Tibial nerve (tissue), 4 donors: ENCODE results near the gene FFAR1. TPM values are rescaled to one million over a fixed set of nuclear protein-coding genes. Genes with fewer than 3 reads are reported as not detected.

Source experiments
- DNase-seq, 2 donors: peaks; one replicate each; pipeline ENCODE4 v3.0.0-alpha.2; 2019; ENCODE audit warnings: low spot score in 2 of 2
- H3K27ac ChIP-seq, 4 donors: fragments of 200-600 bp; sonication (generic) in 3 of 4; one replicate each; pipeline ENCODE4 v1.5.1; 2017 to 2019; ENCODE audit warnings: mild to moderate bottlenecking in 1 of 4
- H3K27me3 ChIP-seq, 2 donors: fragments of 200-600 bp; sonication (generic) in 1 of 2; one replicate each; pipeline versions ENCODE4 v1.5.1 to v1.6.0; 2017 to 2019
- H3K36me3 ChIP-seq, 3 donors: fragments of 200-600 bp; sonication (generic); one replicate each; pipeline ENCODE4 v1.5.1; 2018 to 2019
- H3K4me1 ChIP-seq, 4 donors: fragments of 200-600 bp; sonication (generic) in 3 of 4; one replicate each; pipeline ENCODE4 v1.5.1; 2017 to 2019
- H3K4me3 ChIP-seq, 4 donors: fragments of 200-600 bp; sonication (generic) in 3 of 4; one replicate each; pipeline ENCODE4 v1.5.1; 2017 to 2019; ENCODE audit warnings: mild to moderate bottlenecking in 1 of 4, moderate library complexity in 1 of 4
- H3K9me3 ChIP-seq, 4 donors: fragments of 200-600 bp; sonication (generic) in 3 of 4; one replicate each; pipeline ENCODE4 v1.5.1; 2017 to 2019
- CTCF ChIP-seq, 5 experiments: fragments of 200-600 bp in 3 of 5; fragments of 450-650 bp in 2 of 5; sonication (generic) in 3 of 5; IDR thresholded peaks; one replicate each; pipeline ENCODE4 v1.5.1; 2016 to 2019; ENCODE audit warnings: antibody characterized with exemption in 5 of 5, mild to moderate bottlenecking in 3 of 5, moderate library complexity in 2 of 5
- EP300 ChIP-seq, 2 donors: sonication (generic); formaldehyde crosslinking; IDR thresholded peaks; one replicate each; pipeline ENCODE4 v1.6.1; 2017; ENCODE audit warnings: antibody characterized with exemption in 2 of 2, mild to moderate bottlenecking in 1 of 2
- POLR2A ChIP-seq, 2 donors: fragments of 450-650 bp; IDR thresholded peaks; one replicate each; pipeline ENCODE4 v1.6.1; 2017; ENCODE audit warnings: antibody characterized with exemption in 2 of 2, mild to moderate bottlenecking in 2 of 2, moderate library complexity in 2 of 2
- WGBS, 2 donors: methylation state at CpG; one replicate each; pipeline ENCODE4 v1.1.5; 2018; 5-methylcytosine and 5-hydroxymethylcytosine counted together
- total RNA-seq, 4 donors: library from RNA; depleted of rRNA; stranded (reverse); fragments of >200 nt; gene quantifications; one replicate each; pipeline ENCODE4 v1.1.0, GENCODE V29; 2016

Gene FFAR1
- total RNA-seq, 4 donors from 2014 or later, result 0.59 TPM; not detected in 3

GRCh38 chr19:35392742-35393715, 45.3 kb downstream of the FFAR1 start:
- DNase-seq, result no peak
- H3K27me3 ChIP-seq, result no peaks in the 10 kb centered on the region
- WGBS, 2 donors, result 69 to 79% methylated on average over 5 of the region's 5 CpGs
- no peak for TF ChIP-seq CTCF (IDR thresholded peaks at IDR 0.05)
- TF ChIP-seq POLR2A (IDR thresholded peaks at IDR 0.05), result no peak
- TF ChIP-seq EP300 (IDR thresholded peaks at IDR 0.05), result no peak
- no peaks in the 10 kb centered on the region for H3K4me1 ChIP-seq
- no peak overlapping the region for H3K4me3 ChIP-seq
- no peak overlapping the region for H3K27ac ChIP-seq
- no peaks in the 10 kb centered on the region for H3K9me3 ChIP-seq
- no peaks in the 10 kb centered on the region for H3K36me3 ChIP-seq

- no peak overlapping the region for H3K27ac ChIP-seq
- WGBS, 2 donors, result 39 to 47% methylated on average over 19 of the region's 19 CpGs
- no peak overlapping the region for H3K4me3 ChIP-seq
- no peaks in the 10 kb centered on the region for H3K36me3 ChIP-seq
- no peaks in the 10 kb centered on the region for H3K4me1 ChIP-seq
- no peak for TF ChIP-seq POLR2A (IDR thresholded peaks at IDR 0.05)
- TF ChIP-seq EP300 (IDR thresholded peaks at IDR 0.05), result no peak
- no peak for TF ChIP-seq CTCF (IDR thresholded peaks at IDR 0.05)
- no peak for DNase-seq
- H3K9me3 ChIP-seq, result no peaks in the 10 kb centered on the region
- no peaks in the 10 kb centered on the region for H3K27me3 ChIP-seq
These were observed 47.9 kb downstream of the FFAR1 start for GRCh38 chr19:35395382-35396199.

- TF ChIP-seq CTCF (IDR thresholded peaks at IDR 0.05) (no peak), POLR2A (IDR thresholded peaks at IDR 0.05) (no peak), EP300 (IDR thresholded peaks at IDR 0.05) (no peak)
- Histone ChIP-seq H3K27ac (no peak overlapping the region), H3K27me3 (no peaks in the 10 kb centered on the region), H3K4me1 (no peaks in the 10 kb centered on the region), H3K9me3 (no peaks in the 10 kb centered on the region), H3K4me3 (no peak overlapping the region), H3K36me3 (no peaks in the 10 kb centered on the region)
- no peak for DNase-seq
- 84 to 87% methylated on average over 14 of the region's 14 CpGs for WGBS, 2 donors
These were observed 48.7 kb downstream of the FFAR1 start for GRCh38 chr19:35396240-35396885.

GRCh38 chr19:35397064-35397463, 49.4 kb downstream of the FFAR1 start:
- Histone ChIP-seq H3K4me1 (no peaks in the 10 kb centered on the region), H3K27ac (no peak overlapping the region), H3K4me3 (no peak overlapping the region), H3K9me3 (no peaks in the 10 kb centered on the region), H3K36me3 (no peaks in the 10 kb centered on the region), H3K27me3 (no peaks in the 10 kb centered on the region)
- DNase-seq, result no peak
- TF ChIP-seq POLR2A (IDR thresholded peaks at IDR 0.05) (no peak), EP300 (IDR thresholded peaks at IDR 0.05) (no peak), CTCF (IDR thresholded peaks at IDR 0.05) (no peak)
- WGBS, 2 donors, result 86% methylated on average over 6 of the region's 6 CpGs

Other genes with a start within 250 kb of the FFAR1 start
- gene FXYD3, start 232.1 kb upstream of the FFAR1 start, total RNA-seq, result 10 to 100 TPM; 10.8 to 33.9 (median 16.6) TPM
- gene LGI4, start 212.8 kb upstream of the FFAR1 start, total RNA-seq, result 100 to 1,000 TPM; 207 to 323 (median 302) TPM
- 100 to 1,000 TPM in 1 of 4 donors, 10 to 100 TPM in 3; 72.9 to 193 (median 84.9) TPM for gene FXYD1, start 209.1 kb upstream of the FFAR1 start, total RNA-seq
- 1 to 10 TPM in 3 of 4 donors, not detected in 1; 2.5 to 5.9 (median 5.7) TPM for gene FXYD7, start 204.6 kb upstream of the FFAR1 start, total RNA-seq
- gene FXYD5, start 193.2 kb upstream of the FFAR1 start, total RNA-seq, result 10 to 100 TPM; 19.9 to 53.4 (median 37.5) TPM
- gene FAM187B, start 119.2 kb upstream of the FFAR1 start, total RNA-seq, result not detected
- 10 to 100 TPM in 2 of 4 donors, 1 to 10 TPM in 2; 3.1 to 34.9 (median 19.1) TPM for gene LSR, start 98.9 kb upstream of the FFAR1 start, total RNA-seq
- 100 to 1,000 TPM in 3 of 4 donors, 10 to 100 TPM in 1; 98.5 to 172 (median 128) TPM for gene USF2, start 78.9 kb upstream of the FFAR1 start, total RNA-seq
- gene HAMP, start 65.4 kb upstream of the FFAR1 start, total RNA-seq, result 1 to 10 TPM in 1 of 4 donors, not detected in 3; 2.9 TPM
- gene MAG, start 55.7 kb upstream of the FFAR1 start, total RNA-seq, result 10 to 100 TPM; 31.8 to 49.6 (median 38.4) TPM
- 10 to 100 TPM in 3 of 4 donors, 1 to 10 TPM in 1; 7.2 to 22.8 (median 13.4) TPM for gene CD22, start 18.7 kb upstream of the FFAR1 start, total RNA-seq
- gene FFAR3, start 10.6 kb downstream of the FFAR1 start, total RNA-seq, result under 1 TPM in 1 of 4 donors, not detected in 3; 0.87 TPM
- gene GPR42, start 23.2 kb downstream of the FFAR1 start, total RNA-seq, result not detected
- gene FFAR2, start 100.4 kb downstream of the FFAR1 start, total RNA-seq, result under 1 TPM in 1 of 4 donors, not detected in 3; 0.22 TPM
- not detected for gene KRTDAP, start 142.6 kb downstream of the FFAR1 start, total RNA-seq
- 10 to 100 TPM in 3 of 4 donors, 1 to 10 TPM in 1; 8.2 to 33.5 (median 26.5) TPM for gene DMKN, start 165.7 kb downstream of the FFAR1 start, total RNA-seq
- not detected for gene SBSN, start 180.4 kb downstream of the FFAR1 start, total RNA-seq
- not detected for gene GAPDHS, start 185.6 kb downstream of the FFAR1 start, total RNA-seq
- 100 to 1,000 TPM in 1 of 4 donors, 10 to 100 TPM in 3; 63.8 to 103 (median 68.2) TPM for gene TMEM147, start 197.7 kb downstream of the FFAR1 start, total RNA-seq
- under 1 TPM in 1 of 4 donors, not detected in 3; 0.63 TPM for gene ATP4A, start 215.8 kb downstream of the FFAR1 start, total RNA-seq
- gene PMIS2, start 238.3 kb downstream of the FFAR1 start, total RNA-seq, result not detected